ENCODE results near the gene PRR11.
"Not testable (repeated sequence)": the region's sequence is repeated elsewhere in the genome, so short reads cannot be mapped to it uniquely, and the experiment has no call there.

Gene PRR11

DNA sequence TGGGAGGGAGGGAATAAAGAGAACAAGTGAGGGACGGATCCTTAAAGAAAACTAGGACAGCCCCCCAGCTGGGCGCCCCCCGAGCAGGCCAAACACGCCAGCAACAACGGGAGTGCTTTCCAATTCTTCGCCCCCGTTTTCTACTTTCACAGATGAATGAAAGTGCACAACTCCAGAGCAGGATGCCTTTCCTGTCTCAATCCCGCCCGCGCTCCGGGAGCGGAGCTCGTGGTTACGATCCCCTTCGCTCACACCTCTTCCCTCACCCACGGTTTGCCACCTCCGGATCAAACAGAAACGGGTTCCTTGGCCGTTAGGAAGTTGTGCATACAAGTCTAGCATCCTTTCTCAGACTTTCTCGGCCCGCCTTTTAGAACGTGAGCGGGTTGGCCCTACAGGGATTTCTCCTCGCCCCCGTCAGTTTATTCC lies 1.2 kb upstream of the PRR11 start:
- no peak for FAIRE-seq

DNA sequence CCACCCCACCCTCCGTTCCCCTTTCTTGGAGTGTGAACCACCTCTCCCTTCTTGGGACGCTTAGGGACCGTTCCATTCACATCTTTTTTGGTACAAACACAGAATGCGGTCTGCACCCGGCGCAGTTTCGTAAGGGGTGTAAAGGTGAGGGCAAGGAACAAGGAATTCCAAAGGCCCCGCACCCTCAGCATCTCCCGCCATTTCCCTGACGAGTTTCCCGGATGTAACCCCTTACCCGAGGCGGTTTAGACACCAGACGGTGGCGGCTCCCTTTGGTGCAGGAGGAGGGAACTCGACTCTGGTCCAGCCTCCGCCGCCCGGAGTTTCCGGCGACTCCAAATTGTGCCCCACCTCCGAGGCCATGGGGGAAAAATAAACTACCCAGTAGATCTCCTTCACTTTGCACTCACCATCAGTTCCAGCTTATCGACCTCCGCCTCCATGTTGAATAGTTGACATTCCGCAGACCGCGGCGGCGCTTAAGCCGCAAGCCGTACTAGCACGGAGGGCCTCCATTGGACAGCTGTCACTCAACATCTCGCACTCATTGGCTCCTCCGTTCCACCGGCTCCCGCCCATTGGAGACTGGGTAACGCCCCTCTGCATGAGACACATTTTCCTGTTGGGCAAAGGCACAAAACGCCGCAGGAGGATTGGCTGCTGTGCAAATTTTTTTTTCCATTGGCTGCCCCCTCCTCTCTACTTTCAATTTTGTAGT lies 666 bp upstream of the PRR11 start, which contains the start of gene SKA2:
TSS of gene SKA2 (minus strand) at position 466 of the 718 bp plus-strand sequence. CDS start at position 443, 23 bp downstream.
- no peak for FAIRE-seq

DNA sequence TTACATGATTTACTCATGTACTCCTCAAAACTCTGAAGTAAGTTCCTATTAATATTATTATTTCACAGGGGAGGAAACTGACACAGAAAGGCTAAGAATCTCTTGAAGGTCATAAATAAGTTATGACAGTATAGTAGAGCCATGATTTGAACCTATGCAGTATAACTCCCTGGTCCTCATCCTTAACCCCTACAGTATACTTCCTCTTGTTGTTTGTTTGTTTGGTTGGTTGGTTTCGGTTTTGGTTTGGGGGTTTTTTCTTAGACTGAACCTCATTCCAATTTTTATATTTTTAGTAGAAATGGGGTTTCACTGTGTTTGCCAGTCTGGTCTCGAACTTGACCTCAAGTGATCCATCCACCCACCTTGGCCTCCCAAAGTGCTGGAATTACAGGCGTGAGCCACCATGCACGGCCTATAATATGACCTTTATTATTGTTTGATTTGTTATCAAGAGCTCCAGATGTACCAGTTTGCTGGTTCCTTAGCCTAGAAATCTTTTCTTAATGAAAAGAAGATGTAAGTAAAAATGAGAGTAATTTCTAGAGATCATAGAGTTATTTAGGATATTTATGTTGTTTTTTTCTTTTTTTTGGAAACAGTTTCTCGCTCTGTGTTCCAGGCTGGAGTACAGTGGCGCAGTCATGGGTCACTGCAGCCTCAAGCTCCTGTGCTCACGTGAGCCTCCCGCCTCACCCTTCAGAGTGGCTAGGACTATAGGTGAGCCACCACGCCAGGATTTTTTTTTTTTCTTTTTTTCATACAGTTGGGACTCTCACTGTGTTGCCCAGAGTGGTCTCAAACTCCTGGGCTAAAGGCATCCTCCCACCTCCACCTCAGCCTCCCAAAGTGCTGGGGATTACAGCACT lies 4.8 kb downstream of the PRR11 start:
- no peak for FAIRE-seq

DNA sequence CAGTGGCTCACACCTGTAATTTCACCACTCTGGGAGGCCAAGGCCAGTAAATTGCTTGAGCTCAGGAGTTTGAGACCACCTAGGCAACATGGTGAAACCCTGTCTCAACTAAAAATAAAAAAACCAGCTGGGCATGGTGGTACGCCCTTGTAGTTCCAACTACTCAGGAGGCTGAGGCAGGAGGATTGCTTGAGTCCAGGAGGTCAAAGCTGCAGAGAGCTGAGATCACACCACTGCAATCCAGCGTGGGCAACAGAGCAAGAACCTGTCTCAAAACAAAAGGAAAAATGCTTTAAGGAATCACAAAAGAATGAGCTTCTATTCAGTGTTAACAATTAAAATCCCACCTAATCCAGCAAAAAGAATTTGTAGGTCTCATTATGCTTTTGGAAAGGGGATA lies 5.9 kb downstream of the PRR11 start:
- no peak for FAIRE-seq

DNA sequence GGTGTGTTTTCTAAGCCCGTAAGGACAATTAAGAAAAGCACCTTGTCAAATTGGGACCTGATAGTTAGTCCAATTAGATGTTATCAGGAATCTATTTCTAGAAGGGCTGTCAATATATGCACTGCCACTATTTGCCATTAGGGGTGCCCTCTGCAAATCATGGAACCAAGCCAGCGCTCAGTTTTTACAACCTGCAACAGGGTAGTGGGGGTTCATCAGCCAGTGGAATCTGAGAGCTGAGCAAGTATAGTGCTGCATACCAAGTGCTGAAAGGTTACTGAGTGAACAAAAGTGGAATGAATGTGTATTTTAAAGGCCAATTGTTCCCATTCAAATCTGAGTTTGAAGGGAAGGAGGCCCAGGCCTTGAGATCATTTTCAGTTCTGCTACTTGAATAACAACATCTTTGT lies 10.4 kb downstream of the PRR11 start:
- FAIRE-seq = no peak

DNA sequence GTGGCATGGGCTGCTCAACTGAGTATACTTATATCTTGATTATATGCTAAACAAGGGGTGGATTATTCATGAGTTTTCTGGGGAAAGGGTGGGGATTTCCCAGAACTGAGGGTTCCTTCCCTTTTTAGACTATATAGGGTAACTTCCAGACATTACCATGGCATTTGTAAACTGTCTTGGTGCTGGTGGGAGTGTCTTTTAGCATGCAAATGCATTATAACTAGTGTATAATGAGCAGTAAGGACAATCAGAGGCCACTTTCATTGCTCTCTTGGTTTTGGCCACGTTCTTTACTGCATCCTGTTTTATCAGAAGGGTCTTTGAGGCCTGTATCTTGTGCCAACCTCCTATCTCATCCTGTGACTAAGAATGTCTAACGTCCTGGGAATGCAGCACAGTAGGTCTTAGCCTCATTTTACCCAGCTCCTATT lies 12.0 kb downstream of the PRR11 start:
- FAIRE-seq = no peak

DNA sequence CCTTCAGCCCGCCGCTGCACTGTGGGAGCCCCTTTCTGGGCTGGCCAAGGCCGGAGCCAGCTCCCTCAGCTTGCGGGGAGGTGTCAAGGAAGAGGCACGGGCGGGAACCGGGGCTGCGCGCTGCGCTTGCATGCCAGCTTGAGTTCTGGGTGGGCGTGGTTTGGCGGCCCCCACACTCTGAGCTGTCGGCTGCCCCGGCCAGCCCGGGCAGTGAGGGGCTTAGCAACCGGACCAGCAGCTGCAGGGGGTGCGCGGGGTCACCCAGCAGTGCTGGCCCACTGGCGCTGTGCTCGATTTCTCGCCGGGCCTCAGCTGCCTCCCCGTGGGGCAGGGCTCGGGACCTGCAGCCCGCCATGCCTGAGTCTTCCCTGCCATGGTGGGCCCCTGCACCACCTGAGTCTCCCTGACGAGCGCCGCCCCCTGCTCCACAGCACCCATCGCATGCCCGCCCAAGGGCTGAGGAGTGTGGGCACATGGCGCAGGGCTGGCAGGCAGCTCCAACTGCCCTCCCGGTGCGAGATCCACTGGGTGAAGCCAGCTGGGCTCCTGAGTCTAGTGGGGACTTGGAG lies 17.0 kb downstream of the PRR11 start:
- FAIRE-seq = no peak

DNA sequence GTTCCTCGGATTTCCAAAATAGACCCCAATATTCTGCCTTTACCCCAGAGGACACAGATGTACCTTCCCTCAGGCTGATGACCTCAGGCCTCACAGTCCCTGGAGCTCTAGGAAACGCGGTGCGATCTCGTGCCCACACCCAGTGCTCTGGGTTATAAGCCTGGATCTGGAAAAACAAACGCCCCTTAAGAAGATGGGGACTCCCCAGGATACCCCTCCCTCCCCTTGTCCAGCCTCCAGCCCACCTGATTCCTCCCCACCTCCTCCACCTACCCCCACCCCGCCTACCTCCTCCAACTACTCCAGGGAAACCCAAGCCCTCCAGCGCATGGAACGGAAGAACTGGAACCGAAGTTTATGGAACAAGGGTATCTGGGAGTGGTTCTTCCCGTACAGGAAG lies 19.1 kb downstream of the PRR11 start:
- no peak for FAIRE-seq

DNA sequence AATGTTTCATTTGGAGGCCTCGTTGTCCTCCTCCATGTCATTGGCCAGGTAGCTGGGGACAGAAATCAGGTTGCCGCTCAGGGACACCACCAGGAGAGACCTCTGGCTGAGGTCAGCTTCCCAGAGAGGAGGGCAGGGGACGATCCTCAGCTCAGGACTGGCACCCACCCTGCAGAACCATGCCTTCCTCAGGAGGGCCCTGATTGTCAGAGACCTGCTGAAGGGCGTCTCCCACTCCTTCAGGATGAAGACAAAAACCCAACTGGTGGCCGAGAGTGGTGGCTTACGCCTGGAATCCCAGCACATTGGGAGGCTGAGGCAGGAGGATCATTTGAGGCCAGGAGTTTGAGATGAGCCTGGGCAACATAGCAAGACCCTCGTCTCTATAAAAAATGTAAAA lies 19.5 kb downstream of the PRR11 start:
- no peak for FAIRE-seq

DNA sequence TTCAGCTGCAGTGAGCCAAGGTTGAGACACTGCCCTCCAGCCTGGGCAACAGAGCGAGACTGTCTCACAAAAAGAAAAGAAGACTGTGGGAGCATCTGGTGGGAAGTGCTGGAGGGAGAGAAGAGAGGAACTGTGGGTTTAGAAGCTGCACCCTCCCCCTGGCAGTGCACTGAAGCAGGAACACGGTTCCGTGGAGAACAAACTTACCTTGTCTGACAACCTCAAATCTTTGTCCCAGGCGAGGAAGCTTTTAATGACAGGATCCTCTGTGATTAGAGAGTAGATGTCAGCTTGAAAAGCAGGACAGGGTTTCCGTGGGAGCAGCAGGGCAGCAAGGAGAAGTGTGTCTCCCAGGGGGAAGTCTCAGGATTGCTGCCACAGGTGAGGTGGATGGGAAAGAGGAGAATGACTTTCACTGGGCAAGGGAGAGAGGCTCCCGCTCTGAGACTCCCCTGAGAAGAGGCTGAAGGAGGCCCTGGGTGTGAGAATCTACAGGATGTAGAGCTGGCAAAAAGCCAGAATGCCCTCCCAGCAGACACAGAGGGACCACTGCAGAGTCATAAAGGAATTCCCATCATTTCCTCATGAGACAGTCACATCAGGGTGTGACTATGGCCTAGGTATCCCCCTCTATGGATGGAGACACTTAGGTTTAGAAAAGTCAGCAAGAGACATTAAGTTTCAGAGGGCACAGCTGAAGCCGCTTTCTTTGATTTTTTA lies 22.9 kb downstream of the PRR11 start:
- FAIRE-seq = no peak

DNA sequence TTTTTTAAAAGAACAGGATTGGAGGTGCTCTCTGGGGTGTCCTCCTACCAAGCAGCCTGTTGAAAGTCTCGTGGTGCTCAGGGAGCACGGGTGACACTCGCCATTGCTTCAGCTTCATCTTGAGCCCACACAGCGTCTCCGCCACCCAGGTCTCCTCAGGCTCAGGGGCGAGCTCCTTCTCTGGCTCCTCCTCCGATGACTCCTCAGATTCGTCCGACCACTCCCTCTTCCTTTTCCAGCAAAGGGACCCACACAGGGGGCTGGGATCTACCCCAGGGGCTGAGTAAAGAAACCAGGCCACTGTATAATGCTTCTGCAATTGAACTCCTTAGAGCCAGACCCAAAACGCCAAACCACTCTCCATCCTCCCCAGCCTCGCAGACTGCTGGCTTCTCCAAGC lies 24.1 kb downstream of the PRR11 start:
- not testable (repeated sequence) for FAIRE-seq

DNA sequence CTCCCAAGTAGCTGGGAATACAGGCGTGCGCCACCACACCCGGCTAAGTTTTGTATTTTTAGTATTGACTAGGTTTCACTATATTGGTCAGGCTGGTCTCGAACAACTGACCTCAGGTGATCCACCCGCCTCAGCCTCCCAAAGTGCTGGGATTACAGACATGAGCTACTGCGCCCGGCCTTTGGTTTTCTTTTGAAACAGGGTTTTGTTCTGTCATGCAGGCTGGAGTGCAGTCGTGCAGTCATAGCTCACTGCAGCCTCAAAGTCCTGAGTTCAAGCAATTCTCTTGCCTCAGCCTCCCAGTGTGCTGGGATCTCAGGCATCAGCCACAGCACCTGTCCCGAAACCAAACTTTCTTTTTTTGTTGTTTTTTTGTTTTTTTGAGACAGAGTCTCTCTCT lies 25.1 kb downstream of the PRR11 start:
- FAIRE-seq = no peak

DNA sequence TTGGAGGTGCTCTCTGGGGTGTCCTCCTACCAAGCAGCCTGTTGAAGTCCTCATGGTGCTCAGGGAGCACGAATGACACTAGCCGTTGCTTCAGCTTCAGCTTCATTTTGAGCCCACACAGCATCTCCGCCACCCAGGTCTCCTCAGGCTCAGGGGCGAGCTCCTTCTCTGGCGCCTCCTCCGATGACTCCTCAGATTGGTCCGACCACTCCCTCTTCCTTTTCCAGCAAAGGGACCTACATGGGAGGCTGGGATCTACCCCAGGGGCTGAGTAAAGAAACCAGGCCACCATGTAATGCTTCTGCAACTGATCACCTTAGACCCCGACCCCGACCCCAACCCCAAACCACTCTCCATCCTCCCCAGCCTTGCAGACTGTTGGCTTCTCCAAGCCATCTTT lies 25.9 kb downstream of the PRR11 start:
- FAIRE-seq = no peak

DNA sequence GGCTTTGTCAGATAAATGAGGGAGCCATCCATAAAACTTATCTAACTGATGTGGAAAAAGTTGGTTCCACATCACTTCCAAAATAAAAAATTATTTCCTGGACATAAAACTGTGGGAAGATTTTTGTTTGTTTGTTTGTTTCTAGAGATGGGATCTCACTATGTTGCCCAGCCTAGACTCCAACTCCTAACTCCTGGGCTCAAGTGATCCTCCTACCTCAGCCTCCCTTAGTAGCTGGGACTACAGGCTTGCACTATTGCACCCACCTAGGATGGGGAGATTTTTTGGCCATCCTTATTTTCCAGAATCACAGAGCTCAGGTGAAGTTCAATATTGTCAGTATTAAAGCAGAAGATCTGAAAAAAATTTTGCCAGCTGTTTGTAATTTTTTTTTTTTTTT lies 30.5 kb downstream of the PRR11 start:
- FAIRE-seq = no peak

DNA sequence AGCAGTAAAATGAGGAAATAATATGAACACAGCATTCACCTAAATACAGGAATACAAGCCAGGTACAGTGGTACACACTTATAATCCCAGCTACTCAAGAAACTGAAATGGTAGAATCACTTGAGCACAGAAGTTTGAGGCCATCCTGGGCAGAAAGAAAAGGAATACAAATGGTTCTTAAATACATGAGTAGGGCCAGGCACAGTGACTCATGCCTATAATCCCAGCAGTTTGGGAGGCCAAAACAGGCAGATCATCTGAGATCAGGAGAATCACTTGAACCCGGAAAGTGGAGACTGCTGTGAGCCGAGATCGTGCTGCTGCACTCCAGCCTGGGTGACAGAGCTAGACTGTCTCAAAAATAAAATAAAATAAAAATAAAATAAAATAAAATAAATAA lies 31.3 kb downstream of the PRR11 start:
- FAIRE-seq = no peak

DNA sequence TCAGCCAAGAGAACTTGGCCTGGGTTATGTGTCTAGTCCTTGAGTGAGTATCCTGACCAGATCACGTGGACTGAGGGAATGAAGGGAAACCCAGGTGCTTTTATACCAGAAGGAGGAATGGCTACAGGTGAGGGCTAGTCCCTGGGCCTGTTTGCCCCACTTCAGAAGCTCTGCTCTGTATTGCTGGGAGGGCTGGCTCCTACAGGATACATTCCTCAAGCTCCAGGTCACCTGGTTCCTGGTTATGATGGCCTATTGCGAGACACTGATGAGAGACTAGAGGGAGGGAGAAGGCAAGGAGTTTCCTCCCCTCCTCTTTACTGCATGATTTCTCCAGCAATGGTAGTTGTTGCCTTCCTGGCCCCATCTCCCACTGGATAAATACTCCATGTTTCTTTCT lies 35.3 kb downstream of the PRR11 start:
- no peak for FAIRE-seq

DNA sequence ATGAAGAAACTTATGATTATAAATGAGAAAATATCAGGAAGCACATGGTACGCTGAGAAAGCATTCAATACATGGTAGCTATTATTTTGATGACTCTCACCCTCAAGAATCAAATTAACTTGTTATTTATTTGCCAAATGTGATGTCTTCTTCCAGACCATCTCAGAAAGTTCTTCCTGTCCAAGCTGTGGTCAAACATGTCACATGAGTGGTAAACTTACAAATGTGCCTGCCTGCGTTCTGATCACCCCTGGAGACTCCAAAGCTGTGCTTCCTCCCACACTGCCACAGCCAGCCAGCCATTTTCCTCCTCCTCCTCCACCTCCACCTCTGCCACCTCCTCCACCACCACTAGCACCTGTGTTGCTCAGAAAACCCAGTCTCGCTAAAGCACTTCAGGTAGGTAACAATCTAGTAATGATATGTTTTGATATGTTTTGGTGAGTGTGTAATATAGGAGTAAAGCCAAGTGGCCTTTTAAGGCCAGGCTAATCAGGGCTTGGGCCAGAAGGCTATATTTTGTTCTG lies 37.9 kb downstream of the PRR11 start:
- no peak for FAIRE-seq

DNA sequence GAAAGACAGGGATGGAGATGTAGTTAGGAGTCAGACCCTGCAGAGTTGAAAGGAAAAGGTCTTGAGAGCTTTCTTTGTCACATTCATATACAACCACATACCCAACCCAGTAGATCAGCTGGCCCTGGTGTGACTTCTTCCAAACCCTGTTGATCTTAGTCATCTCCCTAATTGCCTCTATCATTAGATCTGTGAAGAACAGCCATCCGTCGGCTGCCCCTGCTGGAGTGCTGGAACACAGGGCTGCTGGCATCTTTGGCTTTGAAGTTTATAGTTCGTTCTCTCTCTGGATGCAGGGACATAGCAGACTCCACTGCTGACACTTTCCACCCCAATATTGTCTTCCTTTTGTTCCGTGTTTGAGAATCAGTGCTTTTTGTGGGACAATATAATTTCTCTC lies 43.9 kb downstream of the PRR11 start:
- FAIRE-seq = no peak

DNA sequence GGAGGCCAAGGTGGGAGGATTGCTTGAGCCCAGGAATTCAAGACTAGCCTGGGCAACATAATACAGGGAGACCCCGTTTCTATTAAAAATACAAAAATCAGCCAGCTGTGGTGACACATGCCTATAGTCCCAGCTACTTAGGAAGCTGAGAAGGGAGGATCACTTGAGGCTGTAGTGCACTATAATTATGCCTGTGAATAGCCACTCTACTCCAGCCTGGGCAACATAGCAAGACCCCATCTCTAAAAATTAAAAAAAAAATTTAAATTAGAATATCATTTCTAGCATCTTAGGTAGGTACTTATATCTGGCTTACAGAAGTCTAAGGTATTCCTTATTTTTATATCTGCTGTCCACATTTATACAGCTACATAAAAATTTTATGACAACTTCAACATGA lies 46.8 kb downstream of the PRR11 start:
- FAIRE-seq = no peak

DNA sequence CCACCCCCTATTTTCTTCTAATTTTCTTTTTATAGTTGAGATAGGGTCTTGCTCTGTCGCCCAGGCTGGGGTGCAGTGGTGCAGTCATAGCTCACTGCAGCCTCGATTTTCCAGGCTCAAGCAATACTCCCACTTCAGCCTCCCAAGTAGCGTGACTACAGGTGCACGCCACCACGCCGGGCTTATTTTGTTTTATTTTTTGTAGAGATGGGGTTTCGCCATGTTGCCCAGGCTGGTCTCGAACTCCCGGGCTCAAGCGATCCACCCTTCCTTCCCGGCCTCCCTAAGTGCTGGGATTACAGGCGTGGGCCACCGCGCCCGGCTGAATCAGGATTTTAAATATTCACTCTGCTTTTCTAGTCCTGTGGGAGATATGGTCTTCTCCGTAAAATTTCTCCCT lies 63.8 kb downstream of the PRR11 start:
- no peak for FAIRE-seq

DNA sequence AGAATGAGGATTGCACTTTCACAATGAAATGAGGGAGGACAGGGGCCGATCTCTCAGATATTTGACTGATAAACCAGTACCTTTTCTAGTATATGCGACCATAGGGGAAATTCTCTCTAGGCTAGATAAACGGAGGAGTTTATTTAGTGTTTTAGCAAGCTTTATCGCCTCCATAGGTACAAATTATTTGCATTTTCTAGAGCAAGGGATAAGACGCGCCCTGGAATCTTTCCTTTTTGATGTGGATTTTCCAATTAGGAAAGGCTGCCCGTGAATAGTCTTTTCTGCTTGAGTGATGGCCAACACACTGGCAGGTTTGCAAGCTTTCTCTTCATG lies 64.4 kb downstream of the PRR11 start:
- FAIRE-seq = no peak

DNA sequence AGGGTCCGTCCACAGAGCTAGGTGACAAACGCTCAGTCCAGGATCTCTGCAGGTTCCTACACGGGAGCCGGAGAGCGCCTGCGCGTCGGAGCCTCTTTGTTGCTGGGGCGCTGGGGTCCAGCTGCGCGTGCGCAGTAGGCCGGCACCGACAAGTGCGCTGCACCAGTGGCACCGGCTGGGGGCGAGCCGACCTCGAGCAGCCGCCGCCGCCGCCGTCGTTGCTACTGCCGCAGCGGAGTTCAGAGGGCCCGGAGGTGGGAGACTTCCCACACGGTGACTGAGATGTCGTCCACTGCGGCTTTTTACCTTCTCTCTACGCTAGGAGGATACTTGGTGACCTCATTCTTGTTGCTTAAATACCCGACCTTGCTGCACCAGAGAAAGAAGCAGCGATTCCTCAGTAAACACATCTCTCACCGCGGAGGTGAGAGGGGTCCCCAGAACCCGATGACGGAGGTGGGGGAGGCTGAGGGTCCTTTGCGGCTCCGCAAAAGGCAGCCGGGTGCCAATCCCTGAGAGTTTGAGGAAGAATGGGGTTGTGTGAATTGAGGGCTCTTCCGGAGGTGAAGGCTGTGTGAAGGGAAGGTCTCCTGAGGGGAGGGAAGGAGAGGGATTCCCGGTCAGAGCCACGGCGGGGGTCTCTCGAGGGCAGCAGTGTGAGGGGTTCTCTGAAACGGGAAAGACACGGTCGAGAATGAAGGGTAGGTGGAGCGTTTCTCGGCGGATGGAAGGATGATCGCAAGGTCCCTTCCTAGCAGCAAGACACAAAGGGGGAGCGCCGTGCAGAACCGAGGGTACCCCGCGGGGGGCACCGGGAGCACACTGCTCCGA lies 65.0 kb downstream of the PRR11 start, which contains the start of gene GDPD1:
TSS of gene GDPD1 (plus strand) at position 184 of the 831 bp plus-strand sequence. CDS start at position 283, 99 bp downstream.
- peak; percentile 79 for FAIRE-seq

All from G401.6 (cell line).